ENCODE measurements around the gene KANSL1L. TPM values are rescaled to one million over a fixed set of nuclear protein-coding genes. Genes with fewer than 3 reads are reported as not detected.

Gene KANSL1L
- total and polyA plus RNA-seq, 2 experiments from 2014 or later: 7.4 to 21.1 TPM

DNA sequence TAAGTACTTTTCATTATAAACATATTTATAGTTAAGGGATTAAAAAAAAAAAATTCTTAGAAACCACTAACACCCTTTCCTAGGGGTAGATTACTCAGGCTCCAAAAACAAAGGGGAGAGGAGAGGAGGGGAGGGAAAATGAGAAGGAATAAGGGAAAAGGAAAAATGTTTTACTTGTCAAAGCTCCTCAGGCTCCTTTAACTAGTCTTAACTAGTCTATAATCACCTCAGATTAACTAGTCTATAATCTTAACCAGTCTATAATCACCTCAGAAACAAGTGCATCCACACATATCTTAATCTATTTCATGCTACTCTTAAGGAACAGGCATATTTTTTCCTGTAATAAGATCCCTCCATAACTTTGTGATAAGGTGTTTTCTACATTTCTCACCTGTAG lies 76.4 kb downstream of the KANSL1L start:
- H3K79me2 ChIP-seq (replicated peaks; ENCODE audit: insufficient read depth): no peaks in the 10 kb centered on the region
- no peak overlapping the region for H2AFZ ChIP-seq
- no peak for ATAC-seq
- H3K4me3 Mint-ChIP-seq: no peak overlapping the region
- H3K27ac Mint-ChIP-seq: no peak overlapping the region
- H3K4me1 Mint-ChIP-seq: peaks cover 8% of the 10 kb centered on the region; the same call in 2 of the 3 replicates
- DNase-seq (ENCODE audit: low spot score): no peak
- no peaks in the 10 kb centered on the region for H3K9me2 ChIP-seq (ENCODE audit: insufficient read depth)
- no peaks in the 10 kb centered on the region for H3K36me3 ChIP-seq (ENCODE audit: insufficient read depth)
- H3F3A ChIP-seq (replicated peaks; ENCODE audit: low read depth): no peaks in the 10 kb centered on the region
- no peak overlapping the region for H3K4me2 ChIP-seq
- H3K4me3 ChIP-seq: no peak overlapping the region
- H3K4me1 ChIP-seq (ENCODE audit: insufficient read depth): peaks cover 2% of the 10 kb centered on the region; the same call in 1 of the 2 replicates
- TF ChIP-seq, protein P1, sequence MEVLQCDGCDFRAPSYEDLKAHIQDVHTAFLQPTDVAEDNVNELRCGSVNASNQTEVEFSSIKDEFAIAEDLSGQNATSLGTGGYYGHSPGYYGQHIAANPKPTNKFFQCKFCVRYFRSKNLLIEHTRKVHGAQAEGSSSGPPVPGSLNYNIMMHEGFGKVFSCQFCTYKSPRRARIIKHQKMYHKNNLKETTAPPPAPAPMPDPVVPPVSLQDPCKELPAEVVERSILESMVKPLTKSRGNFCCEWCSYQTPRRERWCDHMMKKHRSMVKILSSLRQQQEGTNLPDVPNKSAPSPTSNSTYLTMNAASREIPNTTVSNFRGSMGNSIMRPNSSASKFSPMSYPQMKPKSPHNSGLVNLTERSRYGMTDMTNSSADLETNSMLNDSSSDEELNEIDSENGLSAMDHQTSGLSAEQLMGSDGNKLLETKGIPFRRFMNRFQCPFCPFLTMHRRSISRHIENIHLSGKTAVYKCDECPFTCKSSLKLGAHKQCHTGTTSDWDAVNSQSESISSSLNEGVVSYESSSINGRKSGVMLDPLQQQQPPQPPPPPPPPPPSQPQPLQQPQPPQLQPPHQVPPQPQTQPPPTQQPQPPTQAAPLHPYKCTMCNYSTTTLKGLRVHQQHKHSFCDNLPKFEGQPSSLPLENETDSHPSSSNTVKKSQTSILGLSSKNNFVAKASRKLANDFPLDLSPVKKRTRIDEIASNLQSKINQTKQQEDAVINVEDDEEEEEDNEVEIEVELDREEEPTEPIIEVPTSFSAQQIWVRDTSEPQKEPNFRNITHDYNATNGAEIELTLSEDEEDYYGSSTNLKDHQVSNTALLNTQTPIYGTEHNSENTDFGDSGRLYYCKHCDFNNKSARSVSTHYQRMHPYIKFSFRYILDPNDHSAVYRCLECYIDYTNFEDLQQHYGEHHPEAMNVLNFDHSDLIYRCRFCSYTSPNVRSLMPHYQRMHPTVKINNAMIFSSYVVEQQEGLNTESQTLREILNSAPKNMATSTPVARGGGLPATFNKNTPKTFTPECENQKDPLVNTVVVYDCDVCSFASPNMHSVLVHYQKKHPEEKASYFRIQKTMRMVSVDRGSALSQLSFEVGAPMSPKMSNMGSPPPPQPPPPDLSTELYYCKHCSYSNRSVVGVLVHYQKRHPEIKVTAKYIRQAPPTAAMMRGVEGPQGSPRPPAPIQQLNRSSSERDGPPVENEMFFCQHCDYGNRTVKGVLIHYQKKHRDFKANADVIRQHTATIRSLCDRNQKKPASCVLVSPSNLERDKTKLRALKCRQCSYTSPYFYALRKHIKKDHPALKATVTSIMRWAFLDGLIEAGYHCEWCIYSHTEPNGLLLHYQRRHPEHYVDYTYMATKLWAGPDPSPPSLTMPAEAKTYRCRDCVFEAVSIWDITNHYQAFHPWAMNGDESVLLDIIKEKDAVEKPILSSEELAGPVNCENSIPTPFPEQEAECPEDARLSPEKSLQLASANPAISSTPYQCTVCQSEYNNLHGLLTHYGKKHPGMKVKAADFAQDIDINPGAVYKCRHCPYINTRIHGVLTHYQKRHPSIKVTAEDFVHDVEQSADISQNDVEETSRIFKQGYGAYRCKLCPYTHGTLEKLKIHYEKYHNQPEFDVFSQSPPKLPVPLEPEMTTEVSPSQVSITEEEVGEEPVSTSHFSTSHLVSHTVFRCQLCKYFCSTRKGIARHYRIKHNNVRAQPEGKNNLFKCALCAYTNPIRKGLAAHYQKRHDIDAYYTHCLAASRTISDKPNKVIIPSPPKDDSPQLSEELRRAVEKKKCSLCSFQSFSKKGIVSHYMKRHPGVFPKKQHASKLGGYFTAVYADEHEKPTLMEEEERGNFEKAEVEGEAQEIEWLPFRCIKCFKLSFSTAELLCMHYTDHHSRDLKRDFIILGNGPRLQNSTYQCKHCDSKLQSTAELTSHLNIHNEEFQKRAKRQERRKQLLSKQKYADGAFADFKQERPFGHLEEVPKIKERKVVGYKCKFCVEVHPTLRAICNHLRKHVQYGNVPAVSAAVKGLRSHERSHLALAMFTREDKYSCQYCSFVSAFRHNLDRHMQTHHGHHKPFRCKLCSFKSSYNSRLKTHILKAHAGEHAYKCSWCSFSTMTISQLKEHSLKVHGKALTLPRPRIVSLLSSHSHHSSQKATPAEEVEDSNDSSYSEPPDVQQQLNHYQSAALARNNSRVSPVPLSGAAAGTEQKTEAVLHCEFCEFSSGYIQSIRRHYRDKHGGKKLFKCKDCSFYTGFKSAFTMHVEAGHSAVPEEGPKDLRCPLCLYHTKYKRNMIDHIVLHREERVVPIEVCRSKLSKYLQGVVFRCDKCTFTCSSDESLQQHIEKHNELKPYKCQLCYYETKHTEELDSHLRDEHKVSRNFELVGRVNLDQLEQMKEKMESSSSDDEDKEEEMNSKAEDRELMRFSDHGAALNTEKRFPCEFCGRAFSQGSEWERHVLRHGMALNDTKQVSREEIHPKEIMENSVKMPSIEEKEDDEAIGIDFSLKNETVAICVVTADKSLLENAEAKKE (CRISPR knock-in tag; IDR thresholded peaks at IDR 0.05): no peak
- no peak for TF ChIP-seq CTCF (conservative IDR thresholded peaks at IDR 0.05; ENCODE audit: low read depth in 2 of 2)
- TF ChIP-seq EZH2phosphoT487 (IDR thresholded peaks at IDR 0.05; ENCODE audit: unreplicated experiment): no peak
- TF ChIP-seq CREB1 (CRISPR knock-in tag; IDR thresholded peaks at IDR 0.05; ENCODE audit: low read depth): no peak
- 0 out of 2 replicates have a peak, but pooled peaks cover 6% of the 10 kb centered on the region for H4K20me1 ChIP-seq (replicated peaks; ENCODE audit: insufficient read depth)
- H3K27ac ChIP-seq (ENCODE audit: low read depth): no peak overlapping the region
- no peaks in the 10 kb centered on the region for H3K9me3 Mint-ChIP-seq
- peaks cover 2% of the 10 kb centered on the region for H3K27me3 Mint-ChIP-seq (ENCODE audit: insufficient read depth, low read depth, poor library complexity)
- H3K36me3 Mint-ChIP-seq (ENCODE audit: low read depth): no peaks in the 10 kb centered on the region
- H3K27me3 ChIP-seq (ENCODE audit: insufficient read depth): no peaks in the 10 kb centered on the region
